Ishikawa (cell line): Measurements from ENCODE around the gene ACKR4.

Experiments
- CEBPB ChIP-seq: IDR thresholded peaks from 2 replicates; pipeline ENCODE4 v1.6.1; 2012
- CREB1 ChIP-seq: IDR thresholded peaks from 2 replicates; pipeline ENCODE4 v1.6.1; 2012; ENCODE audit warnings: low read depth
- EGR1 ChIP-seq: IDR thresholded peaks from 2 replicates; pipeline ENCODE4 v1.6.1; 2012
- EP300 ChIP-seq: IDR thresholded peaks from 2 replicates; pipeline ENCODE4 v1.6.1; 2012; ENCODE audit warnings: borderline replicate concordance
- MAX ChIP-seq: IDR thresholded peaks from 2 replicates; pipeline ENCODE4 v1.6.1; 2012
- NFIC ChIP-seq: IDR thresholded peaks from 2 replicates; pipeline ENCODE4 v1.6.1; 2012
- RAD21 ChIP-seq: IDR thresholded peaks from 2 replicates; pipeline ENCODE4 v1.6.1; 2012; ENCODE audit warnings: low read depth
- REST ChIP-seq: IDR thresholded peaks from 2 replicates; pipeline ENCODE4 v1.6.1; 2012; ENCODE audit warnings: low read depth, mild to moderate bottlenecking
- TAF1 ChIP-seq: IDR thresholded peaks from 2 replicates; pipeline ENCODE4 v1.6.1; 2012; ENCODE audit warnings: low read depth, mild to moderate bottlenecking
- TCF12 ChIP-seq: IDR thresholded peaks from 2 replicates; pipeline ENCODE4 v1.6.1; 2012; ENCODE audit warnings: low read depth
- TEAD4 ChIP-seq: IDR thresholded peaks from 2 replicates; pipeline ENCODE4 v1.6.1; 2012
- USF1 ChIP-seq: IDR thresholded peaks from 2 replicates; pipeline ENCODE4 v1.6.1; 2012
- YY1 ChIP-seq: IDR thresholded peaks from 2 replicates; pipeline ENCODE4 v1.6.1; 2012; ENCODE audit warnings: low read depth
- ZBTB7A ChIP-seq: IDR thresholded peaks from 2 replicates; pipeline ENCODE4 v1.6.1; 2012; ENCODE audit warnings: low read depth

- no peak for TF ChIP-seq CEBPB
- no peak for TF ChIP-seq TCF12
- no peak for TF ChIP-seq REST
- no peak for TF ChIP-seq USF1
- no peak for TF ChIP-seq YY1
- TF ChIP-seq RAD21, result no peak
- TF ChIP-seq TEAD4, result no peak
- TF ChIP-seq TAF1, result no peak
- no peak for TF ChIP-seq MAX
- TF ChIP-seq NFIC, result no peak
- no peak for TF ChIP-seq EP300
- no peak for TF ChIP-seq CREB1
- TF ChIP-seq EGR1, result no peak
- no peak for TF ChIP-seq ZBTB7A
These were observed 1.1 kb downstream of the ACKR4 start for GRCh38 chr3:132598181-132598580.
